ENCODE results near the gene CATSPER2.
"Not testable (repeated sequence)": the region's sequence is repeated elsewhere in the genome, so short reads cannot be mapped to it uniquely, and the experiment has no call there.

The CATSPER2 gene

DNA sequence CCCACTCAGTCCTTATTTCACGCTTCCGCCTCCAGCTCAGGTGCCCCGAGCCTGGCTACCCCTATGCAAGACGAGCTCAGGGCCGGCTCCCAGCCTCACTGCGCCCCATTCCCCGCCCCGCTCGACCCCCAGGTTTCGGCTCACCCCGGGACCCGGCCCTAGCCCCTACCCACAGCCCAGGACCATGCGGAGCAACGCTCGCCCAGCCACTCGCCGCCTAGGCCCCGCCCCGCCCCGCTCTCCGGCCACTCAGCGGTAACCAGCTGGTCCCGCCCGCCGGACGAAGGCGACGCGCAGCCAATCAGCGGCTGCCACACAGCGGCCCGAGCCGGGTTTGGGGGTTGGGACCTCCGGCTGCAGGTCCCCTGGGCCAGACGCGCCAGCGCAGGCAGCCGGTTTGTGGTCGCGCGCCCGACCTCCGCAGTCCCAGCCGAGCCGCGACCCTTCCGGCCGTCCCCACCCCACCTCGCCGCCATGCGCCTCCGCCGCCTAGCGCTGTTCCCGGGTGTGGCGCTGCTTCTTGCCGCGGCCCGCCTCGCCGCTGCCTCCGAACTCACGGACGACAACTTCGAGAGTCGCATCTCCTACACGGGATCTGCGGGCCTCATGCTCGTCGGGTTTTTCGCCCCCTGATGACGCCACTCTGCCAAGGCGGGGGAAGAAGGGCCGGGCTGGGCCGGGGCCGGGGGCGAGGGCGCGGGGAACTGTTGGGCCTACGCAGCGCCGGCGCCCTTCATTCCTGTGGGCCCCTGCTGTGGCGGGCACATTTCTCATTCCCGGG is at the start of gene CATSPER2:
Gene CATSPER2, minus strand, starts transcription at position 196 of the 781 bp plus-strand sequence. CDS start 783 bp downstream, outside the sequence.
- DNase-seq (ENCODE audit: low spot score): no peak

DNA sequence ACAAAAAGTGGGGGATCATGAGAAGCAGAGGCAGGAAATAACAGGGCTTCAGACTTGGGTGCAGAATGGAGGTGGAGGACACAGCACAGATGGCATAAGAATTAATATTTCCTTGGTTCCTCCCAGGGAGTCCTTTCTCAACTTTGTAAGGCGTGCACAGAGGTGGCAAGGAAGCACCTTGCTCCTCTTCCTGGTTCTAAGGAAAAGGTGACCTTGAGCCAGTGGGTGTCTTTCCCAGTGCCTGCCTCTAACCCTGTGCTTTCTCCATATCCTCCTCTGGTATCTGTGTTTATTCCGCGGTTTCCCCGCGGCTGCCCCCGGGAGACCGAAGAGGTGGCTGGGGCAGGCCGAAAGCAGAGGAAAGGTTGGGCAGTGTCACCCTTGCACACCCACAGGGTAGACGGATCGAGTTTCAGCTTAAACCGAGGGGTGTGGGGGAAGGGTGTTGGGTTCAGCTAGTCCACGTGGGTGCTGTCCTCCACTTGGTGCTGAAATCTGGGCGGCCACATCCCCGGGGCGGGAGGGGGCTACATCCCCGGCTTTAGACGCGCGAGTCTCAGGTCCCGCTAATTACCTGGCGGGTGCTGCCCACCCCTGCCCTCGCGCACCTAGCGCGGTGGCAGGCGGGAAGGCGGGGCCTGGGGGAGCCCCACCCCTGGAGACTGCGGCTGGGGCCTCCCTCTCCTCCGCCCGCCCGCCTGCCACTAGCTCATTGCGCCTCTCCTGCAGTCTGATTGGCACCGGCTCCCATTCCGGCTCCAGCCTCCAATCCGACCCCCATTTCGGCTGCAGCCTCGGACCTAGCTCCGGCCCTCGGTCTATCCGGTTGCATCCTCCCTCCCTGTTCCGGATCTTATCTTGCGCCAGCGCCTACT is 44.7 kb upstream of the CATSPER2 start, which contains the start of gene CKMT1A:
Gene CKMT1A, plus strand, starts transcription at position 712 of the 875 bp plus-strand sequence. CDS start 192 bp downstream, outside the sequence.
- not testable (repeated sequence) for DNase-seq (ENCODE audit: low spot score)

DNA sequence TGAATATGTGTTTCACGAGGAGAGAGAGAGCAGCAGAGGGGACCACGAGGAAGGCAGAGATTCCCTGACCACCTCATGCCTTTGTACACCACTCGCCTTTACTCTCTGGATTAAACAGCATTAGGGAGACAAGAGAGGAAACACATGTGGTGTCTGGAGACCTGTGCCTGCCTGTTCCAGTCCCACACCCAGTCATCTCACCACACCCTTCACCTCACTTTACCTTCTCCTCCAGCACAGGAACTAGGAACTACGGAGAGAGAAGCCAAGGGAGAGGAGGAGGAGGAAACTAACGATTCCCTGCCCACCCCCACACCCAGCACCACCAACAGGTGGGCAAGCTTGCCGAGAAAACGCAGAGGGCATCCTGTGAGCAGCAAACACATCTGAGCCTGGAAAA is 44.0 kb upstream of the CATSPER2 start:
- DNase-seq (ENCODE audit: low spot score): not testable (repeated sequence)

DNA sequence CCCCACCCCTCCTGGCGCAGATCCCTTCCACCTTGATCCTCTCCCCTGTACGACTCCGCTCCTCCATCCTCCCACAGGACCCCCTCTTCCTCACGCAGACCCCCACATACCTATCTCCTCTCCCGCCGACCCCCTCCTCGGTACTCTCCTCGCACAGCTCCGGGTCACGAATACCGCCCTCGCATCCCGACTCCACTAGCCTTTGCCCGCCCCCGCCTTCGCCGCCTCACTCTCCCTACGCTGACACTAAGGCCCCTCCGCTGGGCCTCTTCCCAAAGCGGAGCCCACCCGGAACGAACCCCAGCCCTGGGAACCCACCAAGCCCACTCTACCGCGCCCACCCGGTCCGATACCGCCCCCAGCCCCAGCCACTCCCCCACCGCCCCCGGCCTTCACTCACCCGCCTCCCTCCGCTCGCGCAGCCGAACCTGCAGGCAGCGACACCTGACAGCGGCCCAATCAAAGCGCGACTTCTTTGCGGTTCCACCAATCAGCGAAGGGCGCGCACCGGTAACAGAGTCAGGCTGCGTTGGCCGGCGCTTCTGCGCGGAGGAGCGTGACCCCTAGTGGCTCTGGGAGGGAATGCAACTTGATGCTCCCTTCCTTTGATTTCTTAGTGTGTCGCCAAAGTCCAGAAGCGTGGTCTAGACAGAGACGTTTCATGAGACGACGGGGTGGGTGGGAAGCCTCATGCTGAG is 41.1 kb upstream of the CATSPER2 start:
- not testable (repeated sequence) for DNase-seq (ENCODE audit: low spot score)

DNA sequence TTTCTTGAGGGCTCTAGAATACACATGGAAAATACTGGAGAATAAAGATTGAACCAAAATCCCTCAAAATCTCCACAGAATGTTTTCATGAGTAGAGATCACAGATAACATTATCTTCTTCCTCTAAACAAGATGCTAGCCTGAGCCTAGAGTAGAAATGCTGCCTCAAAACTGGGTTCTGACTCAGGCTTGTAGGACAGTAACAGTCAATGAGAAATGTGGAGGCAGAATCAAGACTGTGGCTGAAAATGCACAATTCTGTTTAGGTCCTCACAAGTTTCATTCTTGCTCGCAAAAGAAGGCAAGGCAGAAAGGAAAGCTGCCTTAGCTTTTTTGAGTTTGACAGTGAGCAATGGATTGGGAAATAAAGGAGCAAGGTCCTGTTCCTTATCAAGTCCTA is 25.5 kb upstream of the CATSPER2 start:
- DNase-seq (ENCODE audit: low spot score): not testable (repeated sequence)

DNA sequence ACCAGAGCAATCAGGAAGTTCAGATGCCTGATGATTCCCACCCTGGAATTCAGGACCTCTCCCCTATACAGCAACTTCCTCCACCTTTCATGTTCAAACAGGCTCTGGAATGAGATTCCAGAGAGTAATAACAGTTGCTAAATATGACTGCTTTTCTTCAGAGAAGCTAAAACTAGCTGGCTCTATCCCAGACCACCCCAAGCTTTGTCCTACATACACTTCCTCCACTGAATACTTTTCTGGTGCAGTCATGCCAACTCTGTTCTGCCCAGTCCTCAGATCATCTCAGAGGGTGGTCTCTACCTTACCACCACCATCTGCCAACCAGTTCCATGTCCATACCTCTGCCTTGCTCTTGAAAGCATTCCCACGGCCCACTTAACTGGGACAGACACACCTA is 17.5 kb upstream of the CATSPER2 start:
- not testable (repeated sequence) for DNase-seq (ENCODE audit: low spot score)

DNA sequence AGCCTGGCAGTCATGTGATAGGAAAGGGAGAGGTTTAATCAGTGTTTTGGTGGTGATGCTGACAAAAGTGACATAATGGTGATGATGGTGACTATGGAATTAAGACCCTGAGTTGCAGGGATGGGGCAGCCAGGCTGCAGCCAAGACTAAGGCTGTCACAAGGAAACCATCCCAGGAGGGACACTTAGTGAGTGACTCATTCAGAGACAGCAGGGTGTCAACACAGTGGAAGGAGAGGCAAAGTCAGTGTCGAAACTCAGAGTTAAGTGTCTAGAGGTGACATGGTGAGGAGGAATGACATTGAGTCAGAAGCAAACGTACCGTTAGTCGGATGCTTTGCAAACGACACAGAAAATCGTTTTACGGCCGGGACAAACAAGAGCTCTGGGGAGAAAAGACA is 14.7 kb upstream of the CATSPER2 start:
- DNase-seq (ENCODE audit: low spot score): not testable (repeated sequence)

DNA sequence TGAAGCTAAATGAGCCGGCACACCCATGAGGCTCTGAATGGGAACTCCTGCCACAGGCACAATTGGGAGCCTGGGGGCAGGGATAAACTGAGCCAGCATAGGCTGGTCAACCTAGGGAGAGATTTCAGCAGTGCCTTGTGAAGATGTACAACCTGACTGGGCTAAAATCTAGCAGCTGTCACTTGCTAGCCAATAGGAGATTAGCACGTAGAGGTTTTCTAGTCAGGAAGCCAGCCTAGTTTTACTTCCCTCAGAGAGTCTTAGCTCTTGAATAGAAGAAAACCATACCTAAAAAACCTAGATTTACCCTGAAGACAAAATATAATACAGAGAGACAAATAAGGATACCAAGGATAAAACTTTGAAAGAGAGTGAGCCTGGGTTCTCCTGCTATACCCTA is 13.6 kb upstream of the CATSPER2 start:
- DNase-seq (ENCODE audit: low spot score): not testable (repeated sequence)

DNA sequence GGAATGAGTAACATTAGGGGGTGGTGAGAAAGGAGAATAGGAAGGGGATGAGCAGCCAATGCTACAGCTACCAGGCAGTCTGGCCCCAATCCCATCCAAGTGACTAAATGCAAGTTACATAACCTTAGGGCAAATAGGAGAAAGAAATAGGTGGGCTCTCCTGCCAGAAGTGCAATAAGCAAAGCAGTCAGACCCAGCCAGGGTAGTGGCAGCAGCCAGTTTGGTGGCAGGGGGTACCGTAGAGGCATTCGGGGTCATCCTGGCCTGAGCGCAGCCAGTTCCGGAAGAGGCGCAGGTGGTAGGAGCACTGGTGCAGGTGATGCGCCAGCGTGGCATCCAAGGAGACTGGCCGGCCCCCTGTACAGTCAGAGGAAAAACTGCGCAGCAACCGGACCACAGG is 11.1 kb upstream of the CATSPER2 start:
- DNase-seq (ENCODE audit: low spot score): not testable (repeated sequence)

DNA sequence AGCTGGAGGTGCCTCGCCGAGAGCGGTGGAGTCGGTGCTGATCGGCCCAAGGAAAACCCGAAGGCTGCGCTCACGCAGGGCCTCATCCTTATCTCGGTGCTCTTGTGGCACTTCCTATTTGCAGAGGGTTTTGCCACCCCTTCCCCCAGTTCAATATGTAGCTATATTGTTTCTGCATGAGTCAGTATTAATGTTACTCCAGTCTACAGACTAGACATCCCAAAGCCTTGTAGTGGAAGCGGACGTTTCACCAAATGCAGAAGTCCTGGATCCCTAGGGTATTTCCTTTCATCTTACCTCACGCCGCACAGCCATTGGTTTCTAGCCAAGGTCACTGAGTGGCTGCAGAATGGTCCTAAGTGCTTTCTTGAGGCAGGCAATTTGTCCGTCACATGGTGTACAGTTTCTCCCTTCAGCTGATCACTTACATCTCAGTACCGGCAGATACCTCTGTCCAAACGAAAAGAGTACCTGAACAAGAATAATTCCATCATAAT is 834 bp upstream of the CATSPER2 start:
- not testable (repeated sequence) for DNase-seq (ENCODE audit: low spot score)

DNA sequence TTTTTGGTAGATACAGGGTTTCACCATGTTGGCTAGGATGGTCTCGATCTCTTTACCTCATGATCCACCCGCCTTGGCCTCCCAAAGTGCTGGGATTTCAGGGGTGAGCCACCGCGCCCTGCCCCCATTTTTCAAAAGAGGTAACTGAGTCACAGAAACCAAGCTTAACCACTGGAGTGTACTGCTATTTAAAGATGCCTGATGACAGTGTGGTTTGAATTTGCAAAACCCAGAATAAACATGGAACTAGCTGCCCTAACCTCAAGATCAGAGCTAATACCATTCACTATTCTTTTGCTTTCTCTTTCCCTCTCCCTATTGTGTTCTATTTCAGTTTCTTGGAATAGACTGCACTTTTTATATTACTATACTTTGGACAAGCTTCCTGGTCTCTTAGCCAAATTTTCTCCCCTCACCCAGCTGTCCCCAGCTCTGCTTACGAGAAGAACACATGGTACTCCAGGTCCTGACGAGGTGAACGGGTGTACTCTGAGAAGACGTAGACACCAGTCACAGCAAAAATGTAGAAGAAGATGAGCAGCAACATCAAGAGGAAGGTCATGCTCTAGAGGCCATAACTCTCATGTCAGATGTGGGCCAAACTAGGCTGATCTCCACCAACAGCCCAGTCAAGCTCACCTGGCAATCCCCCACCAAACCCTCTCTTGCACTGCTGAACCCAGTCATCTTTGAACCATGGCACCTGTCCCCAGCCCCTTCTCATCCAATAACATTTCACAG is 10.0 kb downstream of the CATSPER2 start:
- DNase-seq (ENCODE audit: low spot score): not testable (repeated sequence)

DNA sequence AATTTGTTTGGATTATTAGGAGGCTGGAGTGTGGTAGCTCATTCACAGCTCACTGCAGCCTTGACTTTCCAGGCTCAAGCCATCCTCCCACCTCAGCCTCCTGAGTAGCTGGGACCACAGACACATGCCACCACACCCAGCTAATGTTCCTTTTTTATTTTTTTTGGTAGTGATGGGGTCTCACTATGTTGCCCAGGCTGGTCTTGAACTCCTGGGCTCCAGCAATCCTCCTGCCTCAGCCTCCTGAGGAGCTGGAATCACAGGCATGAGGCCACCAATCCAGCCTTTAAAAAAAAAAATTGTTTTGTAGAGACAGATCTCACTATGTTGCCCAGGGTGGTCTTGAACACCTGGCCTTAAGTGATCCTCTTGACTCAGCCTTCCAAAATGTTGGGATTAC is 21.7 kb downstream of the CATSPER2 start:
- DNase-seq (ENCODE audit: low spot score): not testable (repeated sequence)

DNA sequence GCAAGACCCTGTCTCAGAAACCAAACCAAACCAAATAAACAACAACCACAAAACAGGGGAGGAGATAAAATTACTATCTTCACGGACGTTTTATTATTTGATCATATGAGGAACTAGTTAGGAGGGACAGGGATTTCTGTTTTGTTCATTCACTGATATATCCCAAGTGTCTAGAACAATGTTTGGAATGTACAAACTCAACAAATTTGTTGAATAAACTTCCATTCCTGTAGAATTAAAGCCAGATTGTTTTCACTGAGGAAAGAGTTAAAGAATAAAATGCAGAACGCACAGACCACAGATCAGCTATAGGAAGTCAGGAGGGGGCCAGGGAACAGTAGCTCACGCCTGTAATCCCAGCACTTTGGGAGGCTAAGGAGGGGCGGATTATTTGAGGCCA is 23.5 kb downstream of the CATSPER2 start:
- DNase-seq (ENCODE audit: low spot score): no peak

DNA sequence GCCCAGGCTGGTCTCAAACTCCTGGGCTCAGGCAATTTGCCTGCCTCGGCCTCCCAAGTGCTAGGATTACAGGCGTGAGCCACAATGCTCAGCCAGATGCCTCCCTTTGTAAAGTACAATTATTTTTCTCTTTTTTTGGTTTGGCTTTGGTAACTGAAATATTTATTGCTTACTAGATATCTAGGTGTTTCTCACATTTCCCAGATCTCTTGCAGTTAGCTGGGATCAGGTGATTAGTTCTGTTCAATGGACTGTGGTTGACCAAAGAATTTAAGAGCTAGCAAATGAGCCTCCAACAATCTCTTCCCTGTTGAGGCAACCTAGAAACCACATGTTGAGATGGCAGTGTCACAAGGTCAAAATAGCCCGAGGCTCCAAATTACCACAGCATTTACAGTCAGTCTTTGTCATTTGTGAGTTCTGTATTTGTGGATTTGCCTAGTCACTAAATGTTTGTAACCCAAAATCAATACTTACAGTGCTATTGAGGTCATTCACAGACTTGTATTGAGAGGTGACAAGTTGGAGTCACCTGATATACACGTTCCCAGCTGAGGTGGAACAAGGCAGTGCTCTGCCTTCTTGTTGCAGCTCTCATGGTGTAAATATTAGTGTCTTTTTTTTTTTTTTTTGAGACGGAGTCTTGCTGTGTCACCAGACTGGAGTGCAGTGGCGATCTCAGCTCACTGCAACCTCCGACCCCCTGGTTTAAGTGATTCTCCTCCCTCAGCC is 26.4 kb downstream of the CATSPER2 start:
- DNase-seq (ENCODE audit: low spot score): not testable (repeated sequence)

DNA sequence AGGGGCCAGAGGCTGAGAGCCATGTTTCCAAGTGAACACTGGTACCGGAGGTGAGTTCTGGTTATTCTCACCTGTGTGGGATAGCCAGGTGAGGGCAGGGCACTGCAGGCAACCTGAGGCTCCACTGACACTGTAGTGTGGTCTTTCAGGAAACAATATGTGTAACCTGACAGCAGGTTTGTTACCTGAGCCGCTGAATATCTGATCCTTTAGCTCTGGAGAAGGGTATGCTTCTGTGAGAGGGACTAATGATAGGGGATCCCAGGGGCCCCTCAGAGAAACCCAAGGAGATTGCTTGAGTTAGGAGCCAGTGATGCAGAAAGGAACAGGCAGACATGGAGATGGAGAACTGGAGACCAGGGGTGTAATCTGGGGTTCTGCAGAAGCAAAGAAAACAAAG is 29.9 kb downstream of the CATSPER2 start, which contains the start of gene STRC:
Gene STRC, minus strand, starts transcription at position 101 of the 400 bp plus-strand sequence. Its CDS starts 78 bp downstream, at position 23.
- DNase-seq (ENCODE audit: low spot score): not testable (repeated sequence)

DNA sequence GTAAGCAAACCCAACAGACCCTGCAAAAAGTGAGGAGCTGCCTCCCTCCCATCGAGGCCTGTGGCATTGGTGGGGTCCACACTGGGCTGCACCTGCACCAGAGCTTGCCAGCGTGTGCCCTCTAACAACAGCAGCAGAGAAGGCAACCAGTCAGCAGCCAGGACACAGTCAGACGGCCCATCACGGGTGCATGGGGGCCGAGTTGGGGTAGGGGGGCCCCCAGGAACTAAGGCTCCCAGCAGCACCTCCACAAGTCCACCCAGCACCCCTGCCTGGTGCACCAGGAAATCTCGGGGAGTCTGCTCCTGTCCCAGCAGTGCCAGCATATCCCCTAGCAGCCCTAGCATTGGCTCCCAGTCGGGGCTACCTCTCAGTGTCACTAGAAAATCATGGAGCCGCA is 30.9 kb downstream of the CATSPER2 start:
- DNase-seq (ENCODE audit: low spot score): not testable (repeated sequence)

DNA sequence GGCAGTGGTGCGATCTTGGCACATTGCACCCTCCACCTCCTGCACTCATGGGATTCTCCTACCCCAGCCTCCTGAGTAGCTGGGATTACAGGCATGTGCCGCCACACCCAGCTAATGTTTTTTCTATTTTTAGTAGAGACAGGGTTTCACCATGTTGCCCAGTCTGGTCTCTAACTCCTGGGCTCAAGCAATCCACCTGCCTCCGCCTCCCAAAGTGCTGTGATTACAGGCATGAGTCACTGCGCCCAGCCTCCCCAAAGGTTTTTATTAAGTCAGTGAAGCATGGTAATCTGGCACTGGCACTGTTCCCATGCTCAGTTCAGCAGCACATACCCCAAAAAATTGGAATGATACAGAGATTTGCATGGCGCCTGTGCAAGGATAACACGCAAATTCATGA is 46.4 kb downstream of the CATSPER2 start:
- DNase-seq (ENCODE audit: low spot score): not testable (repeated sequence)

DNA sequence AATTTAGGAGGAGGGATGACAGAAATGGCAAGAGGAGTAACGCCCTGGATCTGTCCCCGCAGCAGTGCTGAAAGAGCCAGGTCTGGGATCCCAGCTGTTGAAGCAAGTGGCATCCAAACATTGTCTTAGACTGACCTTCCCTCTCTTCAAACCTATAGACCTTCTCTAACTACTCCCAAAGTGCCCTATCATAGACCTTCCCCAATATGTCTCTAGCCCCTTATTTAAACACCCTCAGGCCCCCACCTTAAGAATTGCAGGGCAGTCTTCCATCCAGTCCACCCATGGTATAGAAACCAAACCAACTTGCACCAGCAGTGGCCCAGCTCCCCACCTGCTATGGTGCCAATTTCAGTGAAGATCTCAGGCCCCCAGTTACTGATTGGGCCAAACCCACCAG is 48.4 kb downstream of the CATSPER2 start:
- DNase-seq (ENCODE audit: low spot score): not testable (repeated sequence)

DNA sequence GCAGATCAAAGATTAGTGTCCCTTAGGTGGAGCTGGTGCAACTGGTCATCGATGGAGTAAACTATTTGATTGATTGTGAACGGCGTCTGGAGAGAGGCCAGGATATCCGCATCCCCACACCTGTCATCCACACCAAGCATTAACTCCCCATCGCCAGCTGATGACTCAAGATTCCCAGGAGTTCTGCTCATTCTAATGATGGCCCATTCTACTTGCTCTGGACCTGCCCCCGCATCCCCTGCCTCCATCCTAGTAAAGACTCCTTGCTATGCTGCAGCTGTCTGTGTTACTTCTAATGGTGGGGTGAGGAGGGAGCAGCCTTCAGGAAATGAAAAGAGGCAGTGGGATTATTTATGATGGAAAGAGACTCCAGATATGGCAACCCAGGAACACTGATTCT is 49.5 kb downstream of the CATSPER2 start:
- DNase-seq (ENCODE audit: low spot score): not testable (repeated sequence)
